ENCODE results near the gene GPR180. TPM values are rescaled to one million over a fixed set of nuclear protein-coding genes. Genes with fewer than 3 reads are reported as not detected.

Gene GPR180
- total and polyA plus RNA-seq, 10 of the 15 experiments (the other 5 are each of a cell fraction or from before 2014, with no cell fraction given), result 1.6 to 7.2 (median 5.3) TPM

DNA sequence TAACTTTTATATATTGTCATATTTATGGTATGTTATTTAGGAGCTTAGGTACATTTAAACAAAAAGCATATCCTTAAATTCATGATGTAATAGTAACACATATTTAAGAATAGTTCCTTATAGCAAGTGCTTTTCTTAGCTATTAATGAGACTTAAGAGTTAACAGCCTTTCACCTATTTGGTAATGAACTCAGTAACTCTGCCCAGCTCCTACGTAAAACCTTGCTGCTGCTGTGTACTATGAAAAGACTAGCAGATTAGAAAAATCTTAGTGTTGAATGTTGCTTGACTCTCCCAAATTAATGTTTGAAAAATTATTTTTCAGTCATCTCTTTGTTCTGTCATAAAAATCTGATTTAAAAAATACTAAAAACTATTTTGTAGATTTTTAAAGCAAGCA is 6.9 kb downstream of the GPR180 start (continued):
- TF ChIP-seq GATAD2B (conservative IDR thresholded peaks at IDR 0.05; ENCODE audit: low read depth) (no peak), POLR2AphosphoS5 (IDR thresholded peaks at IDR 0.05; ENCODE audit: low read length) (no peak), POLR2A (IDR thresholded peaks at IDR 0.05; ENCODE audit: low read depth, low read length) (no peak)
- TF ChIP-seq, protein P1, sequence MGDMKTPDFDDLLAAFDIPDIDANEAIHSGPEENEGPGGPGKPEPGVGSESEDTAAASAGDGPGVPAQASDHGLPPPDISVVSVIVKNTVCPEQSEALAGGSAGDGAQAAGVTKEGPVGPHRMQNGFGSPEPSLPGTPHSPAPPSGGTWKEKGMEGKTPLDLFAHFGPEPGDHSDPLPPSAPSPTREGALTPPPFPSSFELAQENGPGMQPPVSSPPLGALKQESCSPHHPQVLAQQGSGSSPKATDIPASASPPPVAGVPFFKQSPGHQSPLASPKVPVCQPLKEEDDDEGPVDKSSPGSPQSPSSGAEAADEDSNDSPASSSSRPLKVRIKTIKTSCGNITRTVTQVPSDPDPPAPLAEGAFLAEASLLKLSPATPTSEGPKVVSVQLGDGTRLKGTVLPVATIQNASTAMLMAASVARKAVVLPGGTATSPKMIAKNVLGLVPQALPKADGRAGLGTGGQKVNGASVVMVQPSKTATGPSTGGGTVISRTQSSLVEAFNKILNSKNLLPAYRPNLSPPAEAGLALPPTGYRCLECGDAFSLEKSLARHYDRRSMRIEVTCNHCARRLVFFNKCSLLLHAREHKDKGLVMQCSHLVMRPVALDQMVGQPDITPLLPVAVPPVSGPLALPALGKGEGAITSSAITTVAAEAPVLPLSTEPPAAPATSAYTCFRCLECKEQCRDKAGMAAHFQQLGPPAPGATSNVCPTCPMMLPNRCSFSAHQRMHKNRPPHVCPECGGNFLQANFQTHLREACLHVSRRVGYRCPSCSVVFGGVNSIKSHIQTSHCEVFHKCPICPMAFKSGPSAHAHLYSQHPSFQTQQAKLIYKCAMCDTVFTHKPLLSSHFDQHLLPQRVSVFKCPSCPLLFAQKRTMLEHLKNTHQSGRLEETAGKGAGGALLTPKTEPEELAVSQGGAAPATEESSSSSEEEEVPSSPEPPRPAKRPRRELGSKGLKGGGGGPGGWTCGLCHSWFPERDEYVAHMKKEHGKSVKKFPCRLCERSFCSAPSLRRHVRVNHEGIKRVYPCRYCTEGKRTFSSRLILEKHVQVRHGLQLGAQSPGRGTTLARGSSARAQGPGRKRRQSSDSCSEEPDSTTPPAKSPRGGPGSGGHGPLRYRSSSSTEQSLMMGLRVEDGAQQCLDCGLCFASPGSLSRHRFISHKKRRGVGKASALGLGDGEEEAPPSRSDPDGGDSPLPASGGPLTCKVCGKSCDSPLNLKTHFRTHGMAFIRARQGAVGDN (IDR thresholded peaks at IDR 0.05), result no peak

DNA sequence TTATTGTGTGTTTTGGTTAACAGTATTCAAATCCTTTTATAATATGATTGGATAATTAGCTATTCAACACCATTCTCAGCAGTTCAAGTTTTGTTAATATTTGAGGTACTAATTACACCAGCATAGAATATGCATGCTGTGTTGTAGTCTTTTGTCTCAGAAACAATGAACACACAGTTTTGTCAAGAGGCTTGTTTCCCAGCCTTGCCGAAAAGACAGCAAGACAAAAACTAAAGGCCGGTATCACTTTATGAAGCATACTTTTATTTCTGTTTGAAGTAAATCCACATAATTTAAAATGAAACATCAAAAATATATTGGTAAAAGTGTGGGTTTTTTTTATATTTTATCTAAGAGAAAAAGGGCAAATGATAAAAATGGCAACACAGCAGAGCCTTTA is 7.5 kb downstream of the GPR180 start:
- Histone ChIP-seq H3K9me3 (replicated peaks; ENCODE audit: control insufficient read depth, insufficient read depth, low read length) (no peaks in the 10 kb centered on the region), H3K9ac (ENCODE audit: control insufficient read depth, insufficient read depth, low read length) (no peak overlapping the region), H3K27me3 (replicated peaks in 1 of 2; ENCODE audit: control insufficient read depth in 2 of 2, insufficient read depth in 2 of 2, low read length in 1 of 2) (no peaks in the 10 kb centered on the region), H3K4me3 (no peak overlapping the region), H3K4me2 (ENCODE audit: control insufficient read depth, insufficient read depth) (no peak overlapping the region), H4K20me1 (ENCODE audit: control insufficient read depth, insufficient read depth) (no peaks in the 10 kb centered on the region), H3K27ac (ENCODE audit: control insufficient read depth, insufficient read depth) (no peak overlapping the region), H3K79me2 (ENCODE audit: control insufficient read depth, insufficient read depth, low read length) (no peaks in the 10 kb centered on the region; the same call in 1 of the 2 replicates), H3K4me1 (ENCODE audit: control insufficient read depth, insufficient read depth, low read length) (no peaks in the 10 kb centered on the region), H3K36me3 (ENCODE audit: control insufficient read depth in 2 of 2, insufficient read depth in 2 of 2, low read length in 1 of 2) (peaks cover 0 to 13% of the 10 kb centered on the region in 2 experiments; a peak in 2 of 4 replicates), H2AFZ (ENCODE audit: control insufficient read depth, low read depth, low read length) (no peak overlapping the region)
- no peak for DNase-seq (ENCODE audit: low read depth, low spot score)
- ChIA-PET CTCF (interaction anchor here (1.3 to 2.8 kb wide), 3 partner anchors 9 to 174 kb away, joined by 5 to 22 read pairs (median 9); no protein-coding TSS in a partner anchor), RAD21 (ENCODE audit: unreplicated experiment) (interaction anchor here (1.5 to 2.3 kb wide), 3 partner anchors 9 to 173 kb away, joined by 5 to 11 read pairs (median 7); no protein-coding TSS in a partner anchor), SMC1A (ENCODE audit: uncharacterized antibody, unreplicated experiment) (interaction anchor here (0.7 to 2.3 kb wide), 3 partner anchors 8 to 172 kb away, joined by 3 to 14 read pairs (median 3); partner anchors contain the start of gene TGDS), POLR2A (interaction anchor here (0.9 to 1.6 kb wide), 2 partner anchors 13 to 60 kb away, joined by 4 to 6 read pairs; partner anchors contain the start of gene TGDS)
- in situ Hi-C loops (cut with MboI) (no loop called here), intact Hi-C loops (cut with micrococcal nuclease; ENCODE audit: unreplicated experiment) (no loop called here)
- no peak for TF ChIP-seq RB1 (IDR thresholded peaks at IDR 0.05; ENCODE audit: borderline replicate concordance)
- no peak for TF ChIP-seq FOXM1 (IDR thresholded peaks at IDR 0.05; ENCODE audit: low read depth, low read length)
- no peak for TF ChIP-seq IKZF1 (conservative IDR thresholded peaks at IDR 0.05)
- FAIRE-seq, result no peak
- no TSS peak for BruUV-seq (replicated peaks)
- no peak for ATAC-seq
- 98% methylated on average over 2 of the region's 2 CpGs for WGBS (ENCODE audit: insufficient coverage, insufficient replicate concordance, low lambda C conversion rate, missing lambda C conversion rate)
